HEK293 (cell line): ENCODE measurements around the gene CABP4.

Experiments
- CTCF ChIP-seq: fragments of 450-650 bp; formaldehyde crosslinking; IDR thresholded peaks from 2 replicates; pipeline ENCODE4 v1.5.1; 2016; ENCODE audit warnings: missing biosample characterization, missing genetic modification characterization
- KLF16 ChIP-seq: fragments of 450-650 bp; formaldehyde crosslinking; IDR thresholded peaks from 2 replicates; pipeline ENCODE4 v1.5.1; 2017; ENCODE audit warnings: missing biosample characterization, missing genetic modification characterization
- OSR2 ChIP-seq: fragments of 450-650 bp; formaldehyde crosslinking; IDR thresholded peaks from 2 replicates; pipeline ENCODE4 v1.5.1; 2016; ENCODE audit warnings: missing biosample characterization, missing genetic modification characterization
- ZNF140 ChIP-seq: fragments of 450-650 bp; formaldehyde crosslinking; IDR thresholded peaks from 2 replicates; pipeline ENCODE4 v1.5.1; 2016; ENCODE audit warnings: missing biosample characterization, missing genetic modification characterization
- ZNF366 ChIP-seq: fragments of 450-650 bp; formaldehyde crosslinking; conservative IDR thresholded peaks from 2 replicates; pipeline ENCODE4 v1.5.1; 2016; ENCODE audit warnings: missing biosample characterization, missing genetic modification characterization
- ZNF391 ChIP-seq: fragments of 450-650 bp; formaldehyde crosslinking; IDR thresholded peaks from 2 replicates; pipeline ENCODE4 v1.5.1; 2016; ENCODE audit warnings: low read depth, missing biosample characterization, missing genetic modification characterization, borderline replicate concordance
- ZNF529 ChIP-seq: fragments of 450-650 bp; formaldehyde crosslinking; IDR thresholded peaks from 2 replicates; pipeline ENCODE4 v1.5.1; 2017; ENCODE audit warnings: missing genetic modification characterization, missing biosample characterization; ENCODE audit not compliant: insufficient replicate concordance
- TF ChIP-seq, protein P1 (sequence below): IDR thresholded peaks from 2 replicates; pipeline ENCODE4 v1.6.1; 2011; ENCODE audit warnings: mild to moderate bottlenecking, low read depth, low read length, borderline replicate concordance
- TF ChIP-seq, protein P2 (sequence below): fragments of 450-650 bp; formaldehyde crosslinking; IDR thresholded peaks from 2 replicates; pipeline ENCODE4 v1.5.1; 2016; ENCODE audit warnings: missing biosample characterization, missing genetic modification characterization

DNA sequence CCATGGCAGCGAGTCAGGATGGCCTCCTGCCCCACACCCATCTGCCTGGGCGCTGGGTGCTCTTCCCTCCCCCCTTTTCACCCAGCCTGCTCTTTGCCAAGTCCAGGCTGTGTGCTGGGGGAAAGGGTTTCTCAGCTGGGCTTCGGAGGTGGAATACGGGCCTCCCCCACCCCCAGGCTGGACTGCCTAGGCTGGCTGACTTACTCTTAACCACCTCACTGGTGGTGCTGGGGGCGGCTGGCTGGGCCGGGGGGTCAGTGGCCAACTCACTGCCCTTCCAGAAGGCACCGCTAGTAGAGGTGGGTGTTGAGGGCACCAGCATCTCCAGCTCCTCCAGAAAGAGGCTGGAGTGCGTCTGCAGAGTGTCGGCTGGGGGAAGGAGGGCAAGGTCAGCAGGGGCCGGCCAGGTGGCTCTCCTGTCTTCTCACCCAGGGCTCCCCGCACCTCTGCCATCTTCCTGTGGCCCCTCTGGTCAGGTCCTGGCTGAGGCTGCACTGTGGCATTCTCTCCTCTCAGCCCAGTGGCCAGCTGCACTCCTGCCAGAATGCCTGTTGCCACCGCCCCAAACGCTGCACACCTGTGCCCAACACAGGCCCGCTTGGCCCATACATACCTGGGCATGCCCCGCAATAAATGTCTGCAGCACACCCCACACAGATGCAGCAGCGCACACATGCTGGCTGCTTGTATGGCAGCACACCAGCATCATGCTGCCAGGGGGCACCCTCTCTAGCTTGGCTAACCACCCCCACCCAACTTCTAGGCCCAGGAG is 40.3 kb downstream of the CABP4 start:
- TF ChIP-seq ZNF391 (tag by site-specific recombination): no peak
- TF ChIP-seq CTCF (tag by site-specific recombination): no peak
- no peak for TF ChIP-seq ZNF529 (tag by site-specific recombination)
- no peak for TF ChIP-seq OSR2 (tag by site-specific recombination)
- TF ChIP-seq ZNF140: no peak
- no peak for TF ChIP-seq KLF16 (tag by site-specific recombination)
- TF ChIP-seq, protein P1, sequence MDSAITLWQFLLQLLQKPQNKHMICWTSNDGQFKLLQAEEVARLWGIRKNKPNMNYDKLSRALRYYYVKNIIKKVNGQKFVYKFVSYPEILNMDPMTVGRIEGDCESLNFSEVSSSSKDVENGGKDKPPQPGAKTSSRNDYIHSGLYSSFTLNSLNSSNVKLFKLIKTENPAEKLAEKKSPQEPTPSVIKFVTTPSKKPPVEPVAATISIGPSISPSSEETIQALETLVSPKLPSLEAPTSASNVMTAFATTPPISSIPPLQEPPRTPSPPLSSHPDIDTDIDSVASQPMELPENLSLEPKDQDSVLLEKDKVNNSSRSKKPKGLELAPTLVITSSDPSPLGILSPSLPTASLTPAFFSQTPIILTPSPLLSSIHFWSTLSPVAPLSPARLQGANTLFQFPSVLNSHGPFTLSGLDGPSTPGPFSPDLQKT: no peak
- TF ChIP-seq ZNF366: no peak
- TF ChIP-seq, protein P2, sequence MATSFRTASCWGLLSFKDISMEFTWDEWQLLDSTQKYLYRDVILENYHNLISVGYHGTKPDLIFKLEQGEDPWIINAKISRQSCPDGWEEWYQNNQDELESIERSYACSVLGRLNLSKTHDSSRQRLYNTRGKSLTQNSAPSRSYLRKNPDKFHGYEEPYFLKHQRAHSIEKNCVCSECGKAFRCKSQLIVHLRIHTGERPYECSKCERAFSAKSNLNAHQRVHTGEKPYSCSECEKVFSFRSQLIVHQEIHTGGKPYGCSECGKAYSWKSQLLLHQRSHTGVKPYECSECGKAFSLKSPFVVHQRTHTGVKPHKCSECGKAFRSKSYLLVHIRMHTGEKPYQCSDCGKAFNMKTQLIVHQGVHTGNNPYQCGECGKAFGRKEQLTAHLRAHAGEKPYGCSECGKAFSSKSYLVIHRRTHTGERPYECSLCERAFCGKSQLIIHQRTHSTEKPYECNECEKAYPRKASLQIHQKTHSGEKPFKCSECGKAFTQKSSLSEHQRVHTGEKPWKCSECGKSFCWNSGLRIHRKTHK (tag by site-specific recombination): no peak
